ENCODE measurements around the gene SNW1. TPM values are rescaled to one million over a fixed set of nuclear protein-coding genes. Genes with fewer than 3 reads are reported as not detected.
"Not testable (repeated sequence)": the region's sequence is repeated elsewhere in the genome, so short reads cannot be mapped to it uniquely, and the experiment has no call there.

The SNW1 gene
- total RNA-seq, 1 experiment from 2014 or later, result 67.5 TPM

DNA sequence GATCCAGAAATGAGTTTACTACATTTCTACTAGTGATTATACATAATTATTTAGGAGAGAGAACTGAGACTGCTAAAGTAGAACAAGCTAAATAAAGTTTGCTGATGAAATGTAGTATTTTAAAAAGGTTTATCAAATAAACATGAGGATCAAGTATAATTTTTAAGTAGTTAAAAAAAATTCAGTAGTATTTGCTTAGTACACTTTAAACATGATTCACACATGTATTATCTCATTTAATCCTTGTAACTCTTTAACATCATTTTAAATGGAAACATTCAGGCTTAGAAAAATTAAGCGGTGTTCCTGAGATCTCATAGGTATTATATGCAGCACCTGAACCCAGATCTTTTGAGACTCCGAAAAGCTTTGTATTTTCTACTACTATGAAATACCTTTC is 8.7 kb downstream of the SNW1 start:
- TF ChIP-seq EZH2phosphoT487 (IDR thresholded peaks at IDR 0.05; ENCODE audit: borderline replicate concordance, low read length) (no peak), EZH2 (IDR thresholded peaks at IDR 0.05; ENCODE audit: low read length, unreplicated experiment) (no peak)
- TF ChIP-seq, protein P1, sequence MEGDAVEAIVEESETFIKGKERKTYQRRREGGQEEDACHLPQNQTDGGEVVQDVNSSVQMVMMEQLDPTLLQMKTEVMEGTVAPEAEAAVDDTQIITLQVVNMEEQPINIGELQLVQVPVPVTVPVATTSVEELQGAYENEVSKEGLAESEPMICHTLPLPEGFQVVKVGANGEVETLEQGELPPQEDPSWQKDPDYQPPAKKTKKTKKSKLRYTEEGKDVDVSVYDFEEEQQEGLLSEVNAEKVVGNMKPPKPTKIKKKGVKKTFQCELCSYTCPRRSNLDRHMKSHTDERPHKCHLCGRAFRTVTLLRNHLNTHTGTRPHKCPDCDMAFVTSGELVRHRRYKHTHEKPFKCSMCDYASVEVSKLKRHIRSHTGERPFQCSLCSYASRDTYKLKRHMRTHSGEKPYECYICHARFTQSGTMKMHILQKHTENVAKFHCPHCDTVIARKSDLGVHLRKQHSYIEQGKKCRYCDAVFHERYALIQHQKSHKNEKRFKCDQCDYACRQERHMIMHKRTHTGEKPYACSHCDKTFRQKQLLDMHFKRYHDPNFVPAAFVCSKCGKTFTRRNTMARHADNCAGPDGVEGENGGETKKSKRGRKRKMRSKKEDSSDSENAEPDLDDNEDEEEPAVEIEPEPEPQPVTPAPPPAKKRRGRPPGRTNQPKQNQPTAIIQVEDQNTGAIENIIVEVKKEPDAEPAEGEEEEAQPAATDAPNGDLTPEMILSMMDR (conservative IDR thresholded peaks at IDR 0.05; ENCODE audit: low read depth, low read length), result no peak
- Histone ChIP-seq H3K4me2 (ENCODE audit: low read length) (no peak overlapping the region), H3K9me2 (replicated peaks; ENCODE audit: low read length) (no peaks in the 10 kb centered on the region), H3K9ac (ENCODE audit: low read length) (no peak overlapping the region), H3K9me3 (ENCODE audit: low read length) (no peaks in the 10 kb centered on the region), H3K4me1 (ENCODE audit: insufficient read depth, low read length) (no peaks in the 10 kb centered on the region), H3K27me3 (ENCODE audit: low read length) (no peaks in the 10 kb centered on the region), H2AFZ (ENCODE audit: low read length) (no peak overlapping the region), H4K20me1 (ENCODE audit: low read length) (no peaks in the 10 kb centered on the region), H3K36me3 (ENCODE audit: low read depth, low read length) (peaks cover 31% of the 10 kb centered on the region), H3K4me3 (ENCODE audit: low read length) (no peak overlapping the region), H3K79me2 (ENCODE audit: low read length) (peaks cover 37% of the 10 kb centered on the region), H3F3A (ENCODE audit: low read length, unreplicated experiment) (no peaks in the 10 kb centered on the region), H3K27ac (ENCODE audit: low read length) (no peak overlapping the region)
- DNase-seq (no peak), ATAC-seq (no peak)
- BruUV-seq (replicated peaks), result no TSS peak
- ChIA-PET POLR2A (ENCODE audit: unreplicated experiment) (no interaction called here), CTCF (no interaction called here)
- intact Hi-C loops (cut with micrococcal nuclease), result no loop called here

DNA sequence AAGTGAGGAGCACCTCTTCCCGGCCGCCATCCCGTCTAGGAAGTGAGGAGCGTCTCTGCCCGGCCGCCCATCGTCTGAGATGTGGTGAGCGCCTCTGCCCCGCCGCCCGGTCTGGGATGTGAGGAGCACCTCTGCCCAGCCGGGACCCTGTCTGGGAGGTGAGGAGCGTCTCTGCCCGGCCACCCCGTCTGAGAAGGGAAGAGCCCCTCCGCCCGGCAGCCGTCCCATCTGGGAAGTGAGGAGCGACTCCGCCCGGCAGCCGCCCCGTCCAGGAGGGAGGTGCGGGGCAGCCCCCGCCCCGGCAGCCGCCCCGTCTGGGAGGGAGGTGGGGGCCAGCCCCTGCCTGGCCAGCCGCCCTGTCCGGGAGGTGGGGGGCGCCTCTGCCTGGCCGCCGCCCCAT is 13.5 kb downstream of the SNW1 start:
- H3F3A ChIP-seq (ENCODE audit: low read length, unreplicated experiment); BruUV-seq (replicated peaks); H3K4me1 ChIP-seq (ENCODE audit: insufficient read depth, low read length); H3K27me3 ChIP-seq (ENCODE audit: low read length); H3K4me3 ChIP-seq (ENCODE audit: low read length); H3K9me3 ChIP-seq (ENCODE audit: low read length); H3K27ac ChIP-seq (ENCODE audit: low read length); POLR2A ChIA-PET (ENCODE audit: unreplicated experiment); intact Hi-C loops (cut with micrococcal nuclease); H3K4me2 ChIP-seq (ENCODE audit: low read length); H3K9ac ChIP-seq (ENCODE audit: low read length); CTCF ChIA-PET; H3K9me2 ChIP-seq (replicated peaks; ENCODE audit: low read length); H4K20me1 ChIP-seq (ENCODE audit: low read length); ATAC-seq; DNase-seq; H2AFZ ChIP-seq (ENCODE audit: low read length): not testable (repeated sequence)
- Histone ChIP-seq H3K79me2 (ENCODE audit: low read length) (peaks cover 23% of the 10 kb centered on the region), H3K36me3 (ENCODE audit: low read depth, low read length) (peaks cover 43% of the 10 kb centered on the region)

DNA sequence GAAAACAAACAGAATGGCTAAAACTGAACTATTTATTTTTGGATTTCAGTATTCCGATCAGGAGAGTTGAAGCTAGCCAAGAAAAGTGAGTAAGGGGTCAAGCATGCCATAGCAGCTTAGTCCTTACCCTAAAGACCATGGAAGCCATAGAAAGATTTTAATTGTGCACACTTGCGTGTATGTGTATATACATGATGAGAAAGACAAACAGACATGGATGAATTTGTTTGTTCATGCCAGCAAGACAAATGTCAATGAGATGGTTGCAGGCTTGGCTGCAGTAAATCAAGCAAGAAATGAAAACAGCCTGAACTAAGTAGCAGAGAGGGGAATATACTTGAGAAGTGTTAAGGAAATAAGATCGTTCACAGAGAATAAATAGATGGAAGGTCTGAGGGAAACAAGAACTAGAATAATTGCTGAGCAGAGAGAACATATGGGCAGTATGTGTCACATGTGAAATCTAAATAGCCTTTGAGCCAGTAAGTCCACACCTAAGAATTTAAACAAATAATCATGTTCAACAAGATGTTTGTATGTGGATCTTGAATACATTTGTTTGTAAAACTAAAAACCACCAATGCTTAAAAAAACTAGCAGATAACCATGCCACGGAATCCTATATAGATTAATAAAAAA is 14.8 kb downstream of the SNW1 start:
- peak; percentile 18; the same call in 1 of the 2 replicates for ATAC-seq
- no peak for DNase-seq

More for the DNA sequence above, 14.8 kb downstream of the SNW1 start:
- no TSS peak for BruUV-seq (replicated peaks)
- Histone ChIP-seq H3K36me3 (ENCODE audit: low read depth, low read length) (peaks cover 45% of the 10 kb centered on the region), H3F3A (ENCODE audit: low read length, unreplicated experiment) (no peaks in the 10 kb centered on the region), H3K27ac (ENCODE audit: low read length) (no peak overlapping the region), H3K9me3 (ENCODE audit: low read length) (no peaks in the 10 kb centered on the region), H2AFZ (ENCODE audit: low read length) (no peak overlapping the region), H3K4me1 (ENCODE audit: insufficient read depth, low read length) (no peaks in the 10 kb centered on the region), H3K4me3 (ENCODE audit: low read length) (no peak overlapping the region), H3K27me3 (ENCODE audit: low read length) (no peaks in the 10 kb centered on the region), H4K20me1 (ENCODE audit: low read length) (no peaks in the 10 kb centered on the region), H3K4me2 (ENCODE audit: low read length) (no peak overlapping the region), H3K9ac (ENCODE audit: low read length) (no peak overlapping the region), H3K9me2 (replicated peaks; ENCODE audit: low read length) (no peaks in the 10 kb centered on the region), H3K79me2 (ENCODE audit: low read length) (peaks cover 19% of the 10 kb centered on the region)
- POLR2A ChIA-PET (ENCODE audit: unreplicated experiment), result no interaction called here
- CTCF ChIA-PET, result no interaction called here
- no peak for TF ChIP-seq EZH2phosphoT487 (IDR thresholded peaks at IDR 0.05; ENCODE audit: borderline replicate concordance, low read length)
- no peak for TF ChIP-seq EZH2 (IDR thresholded peaks at IDR 0.05; ENCODE audit: low read length, unreplicated experiment)
- TF ChIP-seq, protein P1 (conservative IDR thresholded peaks at IDR 0.05; ENCODE audit: low read depth, low read length), result no peak
- intact Hi-C loops (cut with micrococcal nuclease), result no loop called here
